ENCODE results near the gene KATNAL2. TPM values are rescaled to one million over a fixed set of nuclear protein-coding genes. Genes with fewer than 3 reads are reported as not detected.
A peak's percentile ranks its signal among the peaks of the same experiment; 100 is the strongest.

The KATNAL2 gene
- polyA plus RNA-seq, 1 donor = 12.8 TPM

GRCh38 chr18:47118981-47119380 lies 201.6 kb downstream of the KATNAL2 start:
- no peak for DNase-seq

DNA sequence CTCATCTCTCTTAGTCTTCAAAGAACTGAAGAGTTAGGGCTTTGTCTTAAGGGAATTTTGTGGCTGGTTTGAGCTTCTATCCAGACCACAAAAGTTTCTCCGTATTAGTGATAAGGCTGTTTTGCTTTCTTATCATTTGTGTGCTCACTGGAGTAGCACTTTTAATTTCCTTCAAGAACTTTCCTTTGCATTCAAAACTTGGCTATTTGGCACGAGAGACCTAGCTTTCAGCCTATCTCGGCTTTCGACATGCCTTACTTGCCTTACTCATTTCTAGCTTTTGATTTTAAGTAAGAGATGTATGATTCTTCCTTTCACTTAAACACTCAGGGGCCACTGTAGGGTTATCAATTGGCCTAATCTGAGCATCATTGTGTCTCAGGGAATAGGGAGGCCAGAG lies 203.0 kb downstream of the KATNAL2 start:
- DNase-seq = no peak

DNA sequence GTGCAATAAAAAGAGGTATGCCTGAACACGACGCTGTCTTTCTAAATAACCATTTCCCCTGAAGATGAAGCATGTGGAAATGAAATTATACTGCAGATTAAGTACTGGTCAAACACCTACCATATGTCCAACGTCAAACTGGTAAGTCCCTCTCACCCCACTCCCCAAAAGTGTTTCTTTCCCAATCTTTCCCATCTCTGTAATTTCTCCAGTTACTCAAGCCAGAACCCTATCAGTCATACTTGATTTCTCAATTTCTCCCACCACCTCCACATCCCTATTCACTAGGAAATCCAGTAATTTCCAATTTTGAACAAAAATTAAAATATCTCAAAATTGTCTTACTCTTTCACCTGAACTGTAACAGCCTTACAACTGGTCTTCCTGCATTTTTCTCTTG lies 203.7 kb downstream of the KATNAL2 start:
- no peak for DNase-seq

DNA sequence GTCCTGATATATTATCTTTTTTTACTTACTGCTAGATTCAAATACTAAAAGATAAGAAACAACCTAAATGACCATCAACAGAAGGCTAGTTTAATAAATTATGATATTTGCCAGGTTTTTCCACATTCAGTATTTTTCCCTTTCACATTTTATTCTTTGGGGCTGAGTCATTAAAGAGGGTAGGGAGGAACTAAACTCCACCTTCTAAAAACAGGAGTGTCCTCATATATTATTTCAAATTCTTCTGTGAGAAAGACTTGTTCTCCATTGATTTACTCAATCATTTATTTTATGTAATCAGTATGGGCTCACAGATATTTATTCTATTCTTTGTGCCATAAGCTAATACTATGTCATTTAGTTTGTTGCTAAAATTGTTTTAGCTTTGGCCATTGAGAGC lies 223.9 kb downstream of the KATNAL2 start:
- no peak for DNase-seq

DNA sequence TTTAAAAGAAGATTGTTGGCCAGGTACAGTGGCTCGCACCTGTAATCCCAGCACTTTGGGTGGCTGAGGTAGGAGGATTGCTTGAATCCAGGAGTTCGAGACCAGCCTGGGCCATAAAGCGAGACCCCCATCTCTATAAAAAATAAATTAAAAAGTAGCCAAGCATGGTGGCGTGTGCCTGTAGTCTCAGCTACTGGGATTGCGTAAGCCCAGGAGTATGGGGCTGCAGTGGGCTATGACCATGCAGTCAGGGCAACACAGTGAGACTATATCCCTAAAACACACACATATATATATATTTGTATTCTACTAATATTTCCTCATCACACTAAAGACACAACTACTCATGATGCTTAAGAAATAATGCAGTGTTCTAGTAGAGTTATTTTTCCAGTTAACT lies 225.8 kb downstream of the KATNAL2 start:
- no peak for DNase-seq

DNA sequence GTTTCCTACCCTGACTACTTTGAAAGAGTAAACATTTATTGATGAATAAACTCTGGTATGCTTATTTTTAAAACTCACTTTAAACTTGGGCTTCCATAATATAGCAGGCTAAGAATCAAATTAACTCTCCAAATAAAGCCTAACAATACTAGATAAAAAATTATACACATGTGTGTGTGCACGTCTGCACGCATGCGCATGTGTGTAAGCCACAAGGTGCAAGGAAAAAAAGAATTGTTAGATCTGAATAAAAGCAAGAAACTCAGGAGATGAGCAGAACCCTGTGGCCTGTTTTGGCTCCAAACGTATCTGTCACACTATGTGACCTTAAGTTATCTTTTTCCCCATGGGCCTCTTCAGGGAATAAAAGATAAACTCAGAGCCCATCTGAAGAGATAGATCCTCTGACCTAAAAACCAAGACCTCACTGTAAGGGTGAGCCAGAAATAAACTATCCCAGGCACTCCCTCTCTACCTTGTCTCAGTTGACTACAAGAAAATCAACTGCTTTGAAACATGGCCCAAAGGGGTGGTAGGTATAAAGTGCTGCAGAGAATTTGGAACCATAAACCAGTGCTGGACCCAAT lies 226.6 kb downstream of the KATNAL2 start:
- DNase-seq = no peak

DNA sequence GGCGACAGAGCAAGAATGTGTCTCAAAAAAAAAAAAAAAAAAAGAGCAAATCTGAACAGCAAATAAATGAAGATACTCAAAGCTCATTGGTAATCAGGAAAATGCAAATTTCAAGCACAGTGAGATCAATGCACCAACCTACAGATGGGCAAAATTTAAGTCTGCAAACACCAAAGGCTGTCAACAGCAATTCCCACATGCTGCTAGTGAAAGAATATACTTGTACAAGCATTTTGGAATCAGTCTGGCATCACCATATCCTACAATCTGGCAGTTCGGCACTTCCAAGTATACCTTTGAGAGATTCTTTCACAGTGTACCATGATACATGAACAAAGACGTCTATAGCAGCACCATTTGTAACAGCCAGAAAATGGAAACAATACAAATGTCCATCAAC lies 228.8 kb downstream of the KATNAL2 start:
- no peak for DNase-seq

- DNase-seq = peak; percentile 14
Measured at GRCh38 chr18:47149457-47150028, 232.1 kb downstream of the KATNAL2 start.

- peak; percentile 91 for DNase-seq
Measured at GRCh38 chr18:47150029-47150823, 232.8 kb downstream of the KATNAL2 start, which contains the start of gene HDHD2. Gene HDHD2 (minus strand): TSS chr18:47150500. CDS start chr18:47136439, 14,061 bp downstream.

GRCh38 chr18:47150824-47151366 lies 233.5 kb downstream of the KATNAL2 start:
- no peak for DNase-seq

DNA sequence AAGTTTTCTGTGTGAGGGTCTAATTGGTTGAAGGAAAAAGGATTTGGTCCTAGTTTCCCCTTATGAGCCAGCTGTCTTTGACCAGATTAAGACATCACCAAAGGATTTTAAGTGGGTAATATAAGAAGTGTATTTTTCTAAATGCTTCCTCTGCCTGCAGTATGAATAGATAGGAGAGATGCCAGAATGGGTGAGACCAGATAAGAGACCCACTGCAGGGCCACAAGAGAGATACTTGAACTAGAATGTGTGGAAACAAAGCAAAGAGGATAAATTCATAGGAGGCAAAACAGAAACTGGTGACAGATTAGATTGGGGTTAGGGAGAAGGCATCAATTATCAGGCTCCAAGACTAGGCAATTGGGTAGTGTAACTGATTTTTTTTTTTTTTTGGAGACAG lies 234.0 kb downstream of the KATNAL2 start:
- DNase-seq = no peak

Other genes with a start within 250 kb of the KATNAL2 start
- 6.9 TPM for gene ST8SIA5, start 160.5 kb upstream of the KATNAL2 start, polyA plus RNA-seq (ENCODE audit: insufficient read length)
- 30.3 TPM for gene PIAS2, start 95 bp upstream of the KATNAL2 start, polyA plus RNA-seq (ENCODE audit: insufficient read length)
- gene ELOA2, start 118.0 kb downstream of the KATNAL2 start, polyA plus RNA-seq (ENCODE audit: insufficient read length) = not detected
- 18.9 TPM for gene HDHD2, start 232.9 kb downstream of the KATNAL2 start, polyA plus RNA-seq (ENCODE audit: insufficient read length)